ENCODE measurements around the gene SARNP. TPM values are rescaled to one million over a fixed set of nuclear protein-coding genes. Genes with fewer than 3 reads are reported as not detected.

Gene SARNP
- total and polyA plus RNA-seq, 9 of the 15 experiments (the other 6 are each of a cell fraction or from before 2014, with no cell fraction given), result 70.1 to 400 (median 198) TPM

DNA sequence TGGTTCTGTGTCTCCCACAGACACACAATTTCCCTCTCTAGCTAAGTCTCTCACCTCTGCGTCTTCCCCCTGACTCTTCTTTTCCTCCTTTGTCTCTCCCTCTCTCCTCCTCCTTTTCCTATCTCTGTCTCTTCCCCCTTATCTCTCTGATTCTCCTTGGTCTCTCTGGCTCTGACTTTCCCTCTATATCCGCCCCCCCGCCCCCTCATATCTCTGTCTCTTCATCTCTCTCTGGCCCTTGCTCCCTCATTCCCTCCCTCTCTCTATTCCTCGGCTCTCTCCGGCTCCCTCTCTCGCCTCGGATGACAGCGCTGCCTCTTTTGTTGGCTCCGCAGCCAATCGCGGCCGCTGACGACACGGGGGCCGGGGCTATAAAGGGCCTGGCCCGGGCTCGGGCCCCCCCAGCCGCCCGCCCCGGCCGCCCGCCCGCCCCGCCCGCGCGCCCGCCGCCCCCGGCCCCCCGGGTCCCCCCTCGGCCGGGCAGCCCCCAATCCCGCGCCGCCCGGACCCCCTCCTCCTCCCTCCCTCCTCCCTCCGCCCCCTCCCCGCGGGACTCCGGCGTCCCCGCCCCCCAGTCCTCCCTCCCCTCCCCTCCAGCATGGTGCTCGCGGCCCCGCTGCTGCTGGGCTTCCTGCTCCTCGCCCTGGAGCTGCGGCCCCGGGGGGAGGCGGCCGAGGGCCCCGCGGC is 74.7 kb downstream of the SARNP start, which contains the start of gene GDF11 (continued):
- no peak for TF ChIP-seq TARDBP (IDR thresholded peaks at IDR 0.05)
- TF ChIP-seq NKRF (IDR thresholded peaks at IDR 0.05; ENCODE audit: borderline replicate concordance), result peak; percentile 82
- TF ChIP-seq, protein P1, sequence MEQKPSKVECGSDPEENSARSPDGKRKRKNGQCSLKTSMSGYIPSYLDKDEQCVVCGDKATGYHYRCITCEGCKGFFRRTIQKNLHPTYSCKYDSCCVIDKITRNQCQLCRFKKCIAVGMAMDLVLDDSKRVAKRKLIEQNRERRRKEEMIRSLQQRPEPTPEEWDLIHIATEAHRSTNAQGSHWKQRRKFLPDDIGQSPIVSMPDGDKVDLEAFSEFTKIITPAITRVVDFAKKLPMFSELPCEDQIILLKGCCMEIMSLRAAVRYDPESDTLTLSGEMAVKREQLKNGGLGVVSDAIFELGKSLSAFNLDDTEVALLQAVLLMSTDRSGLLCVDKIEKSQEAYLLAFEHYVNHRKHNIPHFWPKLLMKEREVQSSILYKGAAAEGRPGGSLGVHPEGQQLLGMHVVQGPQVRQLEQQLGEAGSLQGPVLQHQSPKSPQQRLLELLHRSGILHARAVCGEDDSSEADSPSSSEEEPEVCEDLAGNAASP (IDR thresholded peaks at IDR 0.05), result no peak
- peak; percentile 63 for TF ChIP-seq POLR2G (IDR thresholded peaks at IDR 0.05; ENCODE audit: low read depth, low read length)
- TF ChIP-seq ZNF12 (CRISPR knock-in tag; IDR thresholded peaks at IDR 0.05), result no peak
- no peak for TF ChIP-seq ZNF146 (CRISPR knock-in tag; IDR thresholded peaks at IDR 0.05; ENCODE audit: unreplicated experiment)
- peak; percentile 63 for TF ChIP-seq ASH1L (IDR thresholded peaks at IDR 0.05; ENCODE audit: borderline replicate concordance, low read depth, partially characterized antibody)
- TF ChIP-seq CEBPB (tag; IDR thresholded peaks at IDR 0.05), result no peak
- TF ChIP-seq ETS1 (conservative IDR thresholded peaks at IDR 0.05; ENCODE audit: control insufficient read depth, low read depth, low read length), result no peak
- TF ChIP-seq SP2 (IDR thresholded peaks at IDR 0.05; ENCODE audit: extremely low read depth, low read depth, low read length, poor library complexity, severe bottlenecking), result peak; percentile 44
- TF ChIP-seq TFAP4 (CRISPR knock-in tag; IDR thresholded peaks at IDR 0.05; ENCODE audit: borderline replicate concordance), result no peak
- peak in 1 of 2 experiments; percentile 73; a peak in 3 of 4 replicates for TF ChIP-seq KDM1A (IDR thresholded peaks at IDR 0.05)
- TF ChIP-seq NCOA1 (IDR thresholded peaks at IDR 0.05; ENCODE audit: low read depth), result peak; percentile 69; the same call in 1 of the 2 replicates
- peak; percentile 89 for TF ChIP-seq ZBTB2 (IDR thresholded peaks at IDR 0.05)
- TF ChIP-seq LEF1 (IDR thresholded peaks at IDR 0.05), result peak; percentile 59; the same call in 1 of the 2 replicates
- TF ChIP-seq ZNF780A (CRISPR knock-in tag; IDR thresholded peaks at IDR 0.05), result no peak
- no peak; the same call in 1 of the 2 replicates for TF ChIP-seq MBD2 (IDR thresholded peaks at IDR 0.05; ENCODE audit: borderline replicate concordance, low read depth)
- no peak for TF ChIP-seq RUNX1 (IDR thresholded peaks at IDR 0.05; ENCODE audit: low read depth)
- TF ChIP-seq HES1 (IDR thresholded peaks at IDR 0.05; ENCODE audit: low read depth), result 0 out of 2 replicates have a peak, but pooled peaks have one; percentile 50
- TF ChIP-seq, protein P2, sequence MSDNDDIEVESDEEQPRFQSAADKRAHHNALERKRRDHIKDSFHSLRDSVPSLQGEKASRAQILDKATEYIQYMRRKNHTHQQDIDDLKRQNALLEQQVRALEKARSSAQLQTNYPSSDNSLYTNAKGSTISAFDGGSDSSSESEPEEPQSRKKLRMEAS (CRISPR knock-in tag; IDR thresholded peaks at IDR 0.05), result no peak
- TF ChIP-seq CC2D1A (IDR thresholded peaks at IDR 0.05), result peak; percentile 82; the same call in 1 of the 2 replicates

All from K562 (cell line).